Activated naive CD4-positive, alpha-beta T cell treated with anti-CD3 and anti-CD28 coated beads, Interleukin-2, amount 50 U/mL, for 72 hours (primary cell): Measurements from ENCODE around the gene GAD2. TPM values are rescaled to one million over a fixed set of nuclear protein-coding genes. Genes with fewer than 3 reads are reported as not detected.

Experiments used
- ATAC-seq, 2 donors: fragments of 150-1000 bp; cut with Tn5 transposase; 2 replicates each; pipeline ENCODE4 v1.10.0; 2021; ENCODE audit warnings: mild to moderate bottlenecking in 2 of 2, moderate library complexity in 2 of 2
- DNase-seq, 2 donors: peaks; one replicate each; pipeline ENCODE4 v3.0.0; 2021 to 2022; ENCODE audit warnings: low spot score in 2 of 2
- H3K27ac Mint-ChIP-seq, 2 donors: one replicate each; pipeline ENCODE4 v1.8.0; 2022; ENCODE audit warnings: mild to moderate bottlenecking in 2 of 2, mixed read lengths in 2 of 2
- H3K36me3 Mint-ChIP-seq, 2 donors: one replicate each; pipeline ENCODE4 v1.8.0; 2022; ENCODE audit warnings: mixed read lengths in 2 of 2
- H3K9me3 Mint-ChIP-seq, 2 donors: one replicate each; pipeline ENCODE4 v1.8.0; 2022; ENCODE audit warnings: mixed read lengths in 2 of 2
- total RNA-seq, 2 donors: library from RNA; stranded (reverse); gene quantifications; one replicate each; pipeline ENCODE4 v1.2.3, GENCODE V29; 2022

Gene GAD2
- total RNA-seq, 2 donors from 2014 or later, result not detected

DNA sequence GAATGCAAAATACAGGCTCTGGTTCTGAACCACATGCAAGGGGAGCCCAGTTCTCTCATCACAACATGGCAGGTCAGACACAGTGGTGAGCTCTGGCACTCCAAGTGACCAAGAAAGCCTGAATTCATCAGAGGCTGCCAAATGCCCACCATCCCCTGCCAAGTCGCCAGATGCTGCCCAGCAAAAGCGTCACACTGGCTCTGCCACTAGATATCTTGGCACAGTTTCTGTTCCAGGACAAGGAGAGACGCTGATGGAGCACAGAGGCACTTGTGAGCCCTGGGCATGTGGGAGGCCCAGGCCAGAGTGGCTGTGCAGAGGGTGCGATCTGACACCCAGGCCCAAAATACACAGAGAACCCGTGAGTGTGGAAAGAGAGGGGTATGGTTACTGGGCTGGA is 57.8 kb downstream of the GAD2 start:
- no peak for ATAC-seq
- H3K36me3 Mint-ChIP-seq, result no peaks in the 10 kb centered on the region

DNA sequence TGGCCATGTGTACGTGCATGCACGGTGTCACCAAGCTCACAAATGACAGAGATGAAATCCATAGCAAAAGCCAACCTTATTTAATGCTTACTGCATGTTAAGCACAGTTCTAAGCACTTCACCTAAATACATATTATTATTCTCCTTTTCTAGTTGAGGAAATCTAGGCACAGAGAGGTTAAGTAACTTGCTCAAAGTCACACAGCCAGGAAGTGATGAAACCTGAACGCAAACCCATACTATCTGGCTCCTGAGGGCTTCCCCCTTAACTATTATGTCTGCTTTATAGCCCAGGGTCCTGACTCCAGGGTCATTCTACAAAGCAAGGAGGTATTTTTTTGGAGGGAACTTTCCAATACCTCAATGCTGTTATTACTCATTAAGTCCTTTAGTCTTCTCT is 61.7 kb downstream of the GAD2 start:
- Mint-ChIP-seq H3K27ac (no peak overlapping the region), H3K36me3 (no peaks in the 10 kb centered on the region)

More for the DNA sequence above, 57.8 kb downstream of the GAD2 start:
- H3K9me3 Mint-ChIP-seq, result no peaks in the 10 kb centered on the region
- H3K27ac Mint-ChIP-seq, result peak overlapping the region in 1 of 2 donors; percentile 3
- DNase-seq, result no peak

DNA sequence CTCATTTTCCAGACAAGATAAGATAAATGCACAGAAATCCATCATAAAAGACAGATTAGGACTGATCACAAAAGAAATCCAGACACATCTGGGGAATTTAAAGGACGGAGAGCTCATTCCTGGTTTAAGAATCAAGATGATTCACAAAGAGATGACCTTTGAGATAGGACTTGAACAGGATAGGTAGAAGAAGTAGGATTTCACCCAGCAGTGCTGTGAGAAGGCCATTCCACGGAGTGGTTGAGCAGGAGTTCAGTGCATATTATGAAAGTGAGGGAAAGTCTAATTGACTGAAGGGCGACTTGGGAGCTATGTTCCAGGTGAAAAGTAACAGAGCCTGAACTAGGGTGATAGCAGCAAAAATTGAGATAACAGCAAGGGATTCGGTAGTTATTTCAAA is 73.7 kb downstream of the GAD2 start:
- H3K9me3 Mint-ChIP-seq, result no peaks in the 10 kb centered on the region
- ATAC-seq, result no peak

More for the DNA sequence above, 61.7 kb downstream of the GAD2 start:
- no peak for DNase-seq
- ATAC-seq, result no peak
- H3K9me3 Mint-ChIP-seq, result no peaks in the 10 kb centered on the region

DNA sequence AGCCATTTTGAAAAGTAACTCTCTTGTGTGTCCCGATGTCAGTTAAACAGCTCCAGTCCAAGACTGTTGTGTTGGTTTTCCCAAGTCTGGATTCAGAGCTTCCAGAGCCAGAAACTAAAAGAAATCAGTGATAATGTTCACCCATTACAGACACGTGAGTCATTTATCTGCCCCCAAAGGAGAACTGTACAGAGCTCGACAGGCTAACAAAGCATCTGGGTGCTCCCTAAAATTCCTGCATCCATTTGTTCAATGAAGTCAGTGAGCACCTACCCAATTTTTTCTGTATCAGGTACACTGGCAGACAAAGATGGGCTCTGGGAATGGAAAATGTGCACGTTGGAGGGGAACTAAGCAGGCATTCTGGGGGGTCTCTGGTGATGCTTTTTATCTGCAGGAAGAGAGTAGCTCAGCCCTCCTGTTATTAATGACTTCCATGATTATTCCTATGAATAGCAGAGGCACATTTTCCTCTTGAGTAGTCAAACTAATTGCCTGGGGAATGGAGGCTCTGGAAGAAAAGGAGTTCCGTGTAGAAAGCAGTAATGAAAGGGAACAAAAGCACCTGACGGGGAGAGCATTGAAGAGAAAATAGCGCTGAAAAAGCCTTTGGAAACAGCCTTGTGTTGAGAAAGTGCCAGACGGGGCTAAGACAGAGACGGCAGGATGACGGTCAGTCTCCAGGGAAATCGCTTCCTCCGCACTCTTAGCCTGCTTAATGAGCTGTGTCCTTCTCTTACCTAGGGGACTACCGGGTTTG is 75.3 kb downstream of the GAD2 start:
- no peak for DNase-seq
- H3K27ac Mint-ChIP-seq, result no peak overlapping the region
- H3K9me3 Mint-ChIP-seq, result no peaks in the 10 kb centered on the region
- no peaks in the 10 kb centered on the region for H3K36me3 Mint-ChIP-seq
- ATAC-seq, result no peak

More for the DNA sequence above, 73.7 kb downstream of the GAD2 start:
- DNase-seq, result no peak
- Mint-ChIP-seq H3K27ac (no peak overlapping the region), H3K36me3 (no peaks in the 10 kb centered on the region)

DNA sequence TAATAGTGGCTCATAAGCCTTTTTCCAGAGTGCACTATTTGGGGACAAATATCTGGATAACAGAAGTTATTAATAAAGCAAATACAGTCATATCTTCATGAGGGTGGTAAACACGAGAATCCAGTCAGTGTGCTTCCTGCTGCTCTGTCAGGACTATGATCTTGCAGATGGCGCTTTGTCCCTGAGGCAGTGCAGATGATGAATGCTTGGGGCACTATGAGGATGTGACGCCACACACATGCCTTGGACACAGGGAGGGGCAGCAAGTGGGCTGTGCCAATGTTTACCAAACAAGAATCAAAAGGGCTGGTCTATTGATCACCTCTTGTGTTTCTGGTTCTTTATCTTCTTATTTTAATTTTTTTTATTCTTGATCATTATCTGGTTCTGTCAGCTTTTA is 79.8 kb downstream of the GAD2 start:
- Mint-ChIP-seq H3K27ac (no peak overlapping the region), H3K36me3 (no peaks in the 10 kb centered on the region), H3K9me3 (no peaks in the 10 kb centered on the region)
- DNase-seq, result no peak
- no peak for ATAC-seq

DNA sequence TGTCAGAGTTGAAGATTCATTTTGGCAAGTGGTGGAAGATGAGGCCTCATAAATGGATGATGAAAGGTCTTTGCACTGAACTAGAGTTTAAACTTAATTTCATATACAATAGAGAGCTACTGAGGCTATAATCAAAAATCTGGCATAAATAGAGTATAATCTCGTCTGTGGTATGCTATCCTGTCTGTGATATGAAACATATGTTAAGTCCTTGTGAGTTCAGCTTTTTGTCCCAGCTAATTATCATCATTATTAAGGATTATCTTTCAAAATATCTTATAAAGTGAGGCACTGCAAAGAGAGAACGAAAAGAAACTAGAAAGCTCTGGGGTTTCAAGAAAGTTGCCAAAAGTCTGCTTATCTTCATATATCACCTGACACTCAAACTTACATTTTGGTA is 83.4 kb downstream of the GAD2 start:
- no peaks in the 10 kb centered on the region for H3K36me3 Mint-ChIP-seq
- no peak overlapping the region for H3K27ac Mint-ChIP-seq
- H3K9me3 Mint-ChIP-seq, result no peaks in the 10 kb centered on the region
- ATAC-seq, result no peak
- no peak for DNase-seq

DNA sequence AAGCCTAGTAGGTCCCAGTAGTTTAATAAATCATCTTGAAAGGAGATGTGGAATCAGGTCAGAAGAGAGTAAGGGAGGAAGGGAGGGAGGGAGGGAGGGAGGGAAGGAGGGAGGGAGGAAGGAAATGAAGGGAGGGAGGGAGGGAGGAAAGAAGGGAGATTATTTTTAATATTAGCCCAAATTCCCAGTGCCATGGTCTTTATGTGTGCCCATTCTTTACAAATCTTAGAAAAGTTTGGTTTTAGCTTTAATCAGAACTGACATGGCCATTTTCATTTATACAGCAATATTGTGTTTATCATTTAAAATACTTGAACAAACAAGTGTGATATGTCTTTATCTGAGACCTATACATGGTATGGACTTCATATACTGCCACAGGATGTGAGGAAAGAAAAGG is 86.8 kb downstream of the GAD2 start:
- no peak overlapping the region for H3K27ac Mint-ChIP-seq
- ATAC-seq (no peak), DNase-seq (no peak)
- no peaks in the 10 kb centered on the region for H3K36me3 Mint-ChIP-seq
- H3K9me3 Mint-ChIP-seq, result no peaks in the 10 kb centered on the region

DNA sequence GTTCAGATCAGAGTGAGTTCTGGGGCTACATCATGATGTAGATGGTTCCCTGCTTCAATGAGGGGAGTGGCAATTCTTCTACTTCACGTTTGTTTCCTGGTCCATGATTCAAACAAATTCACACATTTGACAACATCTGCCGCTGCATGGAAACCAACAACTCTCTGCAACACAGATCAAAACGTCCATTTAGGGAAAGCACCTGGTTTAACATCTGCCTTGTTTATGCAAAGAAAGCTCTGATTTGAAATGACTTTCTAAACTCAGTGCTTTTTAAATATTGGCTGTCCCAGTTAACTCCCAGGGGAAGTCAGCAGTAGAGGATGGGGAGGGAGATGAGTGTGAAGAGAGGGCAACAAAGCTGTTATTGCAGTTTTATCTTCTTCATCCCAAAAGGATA is 93.8 kb downstream of the GAD2 start:
- Mint-ChIP-seq H3K9me3 (no peaks in the 10 kb centered on the region), H3K27ac (no peak overlapping the region), H3K36me3 (no peaks in the 10 kb centered on the region)
- ATAC-seq (no peak), DNase-seq (no peak)

DNA sequence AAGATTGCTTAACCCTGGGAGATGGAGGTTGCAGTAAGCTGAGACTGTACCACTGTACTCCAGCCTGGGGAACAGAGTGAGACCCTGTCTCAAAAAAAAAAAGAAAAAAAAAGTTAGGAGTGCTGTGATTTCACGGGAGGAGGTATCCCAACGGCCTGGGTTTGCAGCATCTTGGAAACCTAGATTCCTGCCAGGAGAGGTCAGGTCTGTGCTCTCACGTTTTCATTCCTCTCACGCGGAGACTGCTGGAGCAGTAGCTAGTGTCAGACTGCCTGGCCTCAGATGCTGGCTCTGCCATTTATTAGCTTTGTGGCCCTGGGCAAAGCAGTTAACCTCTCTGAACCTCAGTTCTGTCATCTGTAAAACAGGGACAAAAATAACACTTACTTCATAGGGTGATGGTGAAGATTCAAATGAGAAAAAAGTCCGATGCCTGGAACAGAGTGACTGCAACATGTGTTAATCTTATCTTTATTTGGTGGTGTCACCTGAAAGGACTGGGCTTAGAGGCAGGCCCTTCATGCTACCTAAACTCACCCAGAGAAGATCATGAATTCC is 94.9 kb downstream of the GAD2 start:
- Mint-ChIP-seq H3K27ac (no peak overlapping the region), H3K9me3 (no peaks in the 10 kb centered on the region), H3K36me3 (no peaks in the 10 kb centered on the region)
- DNase-seq (no peak), ATAC-seq (no peak)

DNA sequence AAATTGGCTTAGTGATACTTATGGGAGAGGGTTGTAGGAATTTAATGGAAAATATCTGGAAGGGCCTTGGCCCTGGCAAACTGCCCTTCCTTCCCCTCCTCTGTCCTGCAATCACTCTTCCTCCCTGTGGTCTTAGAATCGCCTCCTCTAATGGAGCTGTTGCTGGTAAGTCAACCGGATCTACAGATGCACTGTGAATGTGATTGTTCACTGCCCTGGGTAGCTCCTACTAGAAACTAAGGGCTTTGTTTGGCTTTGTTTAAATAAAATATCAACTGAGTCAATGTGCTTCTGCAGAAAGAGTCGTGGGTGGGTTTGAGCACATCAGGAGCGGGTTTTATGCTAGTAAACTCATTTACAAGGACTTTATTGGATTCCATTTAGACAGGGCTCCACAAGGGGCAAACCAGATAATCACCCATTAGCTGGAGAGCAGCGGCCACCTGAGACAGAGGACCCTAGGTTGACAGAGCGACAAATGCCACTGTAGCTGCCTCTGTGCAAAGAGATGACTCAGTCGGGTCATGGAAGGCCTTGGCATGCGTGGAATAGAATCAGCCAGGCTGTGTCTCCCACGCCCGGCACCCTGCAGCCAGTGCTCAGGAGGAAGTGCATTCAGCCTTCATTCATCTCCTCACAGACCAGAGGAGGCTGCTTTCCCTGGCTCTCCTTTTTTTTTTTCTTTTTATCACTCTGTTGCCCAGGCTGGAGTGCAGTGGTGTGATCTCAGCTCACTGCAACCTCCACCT is 97.9 kb downstream of the GAD2 start:
- Mint-ChIP-seq H3K9me3 (no peaks in the 10 kb centered on the region), H3K27ac (no peak overlapping the region), H3K36me3 (no peaks in the 10 kb centered on the region)
- no peak for DNase-seq
- no peak for ATAC-seq

DNA sequence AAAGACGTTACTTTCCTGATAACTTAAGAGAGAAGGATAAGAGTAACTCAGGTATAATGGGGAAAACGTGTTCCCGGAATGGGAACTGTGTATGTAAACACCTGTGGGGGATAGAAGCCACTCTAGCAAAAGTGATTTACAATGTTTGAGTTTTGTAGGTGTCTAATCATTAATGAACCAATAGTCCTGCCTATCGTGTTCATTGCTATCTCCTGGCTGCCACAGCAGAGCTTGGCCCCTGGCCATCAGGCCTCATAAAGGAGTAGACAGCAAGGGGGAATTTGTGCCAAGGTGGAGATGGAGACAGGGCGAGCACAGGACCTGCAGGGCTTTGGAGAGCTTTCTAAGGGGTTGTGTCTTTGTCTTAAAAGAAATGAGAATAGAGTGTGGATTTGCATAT is 102.1 kb downstream of the GAD2 start:
- ATAC-seq (no peak), DNase-seq (no peak)
- no peaks in the 10 kb centered on the region for H3K9me3 Mint-ChIP-seq
- no peaks in the 10 kb centered on the region for H3K36me3 Mint-ChIP-seq
- H3K27ac Mint-ChIP-seq, result no peak overlapping the region

DNA sequence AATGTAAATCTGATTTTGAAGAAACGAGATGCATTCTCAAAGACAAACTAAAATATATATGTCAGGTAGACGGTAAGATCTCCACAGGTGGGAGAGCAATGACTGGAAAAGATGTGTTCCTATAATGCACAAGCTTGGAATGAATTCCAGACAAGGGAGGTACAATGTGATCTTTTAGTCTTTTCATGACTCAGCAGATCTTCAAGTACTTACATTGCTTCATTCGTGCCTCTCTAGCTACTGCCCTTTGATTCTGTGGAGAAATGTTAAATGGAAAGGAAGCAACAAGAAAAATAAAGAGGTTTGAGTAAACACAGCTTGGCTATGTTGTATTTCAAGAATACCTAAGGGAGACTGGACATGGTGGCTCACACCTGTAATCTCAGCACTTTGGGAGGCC is 106.6 kb downstream of the GAD2 start:
- ATAC-seq, result no peak

DNA sequence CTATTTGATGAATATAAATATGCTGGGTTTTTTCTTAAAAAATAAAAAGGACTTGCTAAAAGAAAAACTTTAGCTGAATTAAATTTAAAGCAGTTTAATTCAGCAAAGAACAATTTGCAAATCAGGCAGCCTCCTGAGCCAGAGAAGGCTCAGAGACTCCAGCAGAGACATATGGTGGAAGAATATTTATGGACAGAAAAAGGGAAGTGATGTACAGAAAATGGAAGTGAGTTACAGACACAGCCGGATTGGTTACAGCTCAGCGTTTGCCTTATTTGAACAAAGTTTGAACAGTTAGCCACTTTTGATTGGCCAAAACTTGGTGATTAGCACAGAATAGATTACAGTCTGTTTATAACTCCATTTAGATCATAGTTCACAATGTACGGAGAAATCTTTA is 110.3 kb downstream of the GAD2 start:
- Mint-ChIP-seq H3K9me3 (peaks cover 0 to 5% of the 10 kb centered on the region in 2 donors), H3K36me3 (no peaks in the 10 kb centered on the region), H3K27ac (no peak overlapping the region)
- no peak for DNase-seq
- ATAC-seq, result no peak

More for the DNA sequence above, 106.6 kb downstream of the GAD2 start:
- no peak overlapping the region for H3K27ac Mint-ChIP-seq
- H3K36me3 Mint-ChIP-seq, result no peaks in the 10 kb centered on the region
- peaks cover 0 to 5% of the 10 kb centered on the region in 2 donors for H3K9me3 Mint-ChIP-seq
- no peak for DNase-seq

DNA sequence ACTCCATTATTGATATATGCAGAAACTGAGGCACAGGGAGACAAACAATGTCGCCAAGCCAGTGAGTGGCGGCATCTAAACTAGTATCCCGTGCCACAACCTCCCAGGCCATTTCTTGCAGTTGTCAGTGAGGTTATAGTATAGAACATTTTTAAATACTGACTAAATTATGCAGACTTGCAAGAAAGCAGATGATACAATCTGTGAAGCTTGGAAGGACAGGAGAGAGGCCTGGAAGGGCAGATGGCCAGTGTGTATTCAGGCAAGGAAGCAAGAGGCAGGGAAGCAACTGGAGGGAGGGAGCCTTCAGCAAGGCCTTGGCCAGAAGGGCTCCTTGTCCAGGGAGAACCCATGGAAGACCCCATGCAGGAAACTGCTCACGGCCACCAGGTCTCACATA is 111.2 kb downstream of the GAD2 start:
- H3K27ac Mint-ChIP-seq, result no peak overlapping the region
- ATAC-seq, result no peak
- peaks cover 0 to 5% of the 10 kb centered on the region in 2 donors for H3K9me3 Mint-ChIP-seq
- DNase-seq, result no peak
- no peaks in the 10 kb centered on the region for H3K36me3 Mint-ChIP-seq

DNA sequence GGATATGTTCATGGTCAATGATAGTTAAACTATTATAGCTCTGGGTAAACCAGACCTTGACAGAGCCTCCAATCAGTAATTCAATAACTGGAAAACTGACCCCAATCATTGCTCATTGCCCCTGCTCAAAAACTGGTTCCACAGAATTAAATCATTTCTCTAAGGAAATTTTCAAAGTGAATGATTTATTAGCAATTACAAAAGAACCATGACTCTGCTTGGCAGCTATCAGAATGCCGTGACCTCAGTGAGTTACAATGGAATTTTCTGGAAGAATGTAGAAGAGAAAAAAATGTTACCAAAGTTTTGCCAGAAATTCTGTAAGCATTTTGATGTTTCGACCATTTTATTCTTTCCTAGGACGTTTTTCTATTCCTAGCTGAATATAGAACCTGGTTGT is 114.8 kb downstream of the GAD2 start:
- DNase-seq, result no peak
- Mint-ChIP-seq H3K27ac (no peak overlapping the region), H3K36me3 (no peaks in the 10 kb centered on the region), H3K9me3 (no peaks in the 10 kb centered on the region)
- ATAC-seq, result no peak

DNA sequence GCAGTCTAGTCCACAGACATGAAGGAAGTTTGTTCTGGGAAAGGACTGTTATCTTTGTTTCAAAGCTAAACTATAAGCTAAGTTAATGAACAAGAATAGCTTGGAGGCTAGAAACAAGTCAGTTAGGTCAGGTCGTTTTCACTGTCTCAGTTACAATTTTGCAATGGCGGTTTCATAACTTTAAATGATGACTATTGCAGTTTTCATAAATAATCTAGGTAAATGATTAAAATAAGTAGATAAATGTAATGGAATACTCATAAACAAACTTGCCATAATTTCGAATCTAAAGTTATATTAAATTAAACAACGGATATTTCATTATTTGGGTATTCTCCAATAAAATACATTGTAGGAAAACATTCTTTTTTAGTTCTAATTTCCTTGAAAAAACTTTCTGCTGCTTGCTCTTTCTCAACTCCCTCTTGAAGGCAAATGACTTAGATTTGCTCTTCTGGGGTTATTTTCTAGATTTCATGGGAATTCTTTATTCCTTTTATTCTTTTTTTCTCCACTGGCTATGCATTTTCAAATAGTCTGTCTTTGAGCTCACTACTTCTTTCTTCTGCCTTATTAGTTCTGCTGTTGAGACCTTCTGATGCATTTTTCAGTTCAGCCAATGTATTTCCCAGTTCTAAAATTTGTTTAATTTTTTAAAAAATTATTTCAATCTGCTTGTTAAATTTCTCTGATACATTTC is 117.8 kb downstream of the GAD2 start:
- DNase-seq (no peak), ATAC-seq (no peak)
- Mint-ChIP-seq H3K36me3 (no peaks in the 10 kb centered on the region), H3K9me3 (no peaks in the 10 kb centered on the region), H3K27ac (no peak overlapping the region)

DNA sequence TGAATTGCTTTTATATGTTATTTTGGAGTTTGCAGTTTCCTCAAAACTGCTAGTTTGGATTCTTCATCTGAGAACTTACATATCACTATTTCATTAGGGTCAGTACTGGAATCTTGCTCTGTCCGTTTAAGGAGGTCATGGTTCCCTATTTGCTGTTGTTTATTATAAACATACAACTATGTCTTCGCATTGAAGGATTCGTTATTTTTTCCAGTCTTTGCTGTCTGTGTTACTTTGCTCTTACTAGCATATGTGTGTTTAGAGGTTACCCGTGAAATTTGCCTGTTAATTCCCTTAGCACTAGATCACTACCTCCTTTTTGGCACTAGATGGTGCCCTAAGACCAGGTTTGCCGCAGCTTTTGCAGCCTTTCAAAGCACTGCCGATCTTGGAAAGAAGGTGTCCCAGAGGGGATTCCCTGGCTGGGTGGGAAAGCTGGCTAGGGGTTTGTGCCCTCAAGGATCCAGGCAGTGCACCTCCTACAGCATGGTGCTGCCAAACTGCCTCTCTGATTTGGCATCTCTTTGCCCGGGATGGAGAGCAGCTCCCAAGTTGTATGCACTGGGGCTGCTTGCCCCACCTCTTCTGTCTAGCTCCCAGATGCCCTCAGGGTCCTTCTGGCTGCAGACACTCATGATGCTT is 118.5 kb downstream of the GAD2 start:
- Mint-ChIP-seq H3K9me3 (no peaks in the 10 kb centered on the region), H3K36me3 (no peaks in the 10 kb centered on the region), H3K27ac (peak overlapping the region; percentile 66 to 95)
- peak; percentile 61 to 73 for DNase-seq
- ATAC-seq, result peak; percentile 90
